ENCODE results near the gene IL25. TPM values are rescaled to one million over a fixed set of nuclear protein-coding genes. Genes with fewer than 3 reads are reported as not detected.

The IL25 gene
- total RNA-seq, 2 experiments from 2014 or later, result not detected

DNA sequence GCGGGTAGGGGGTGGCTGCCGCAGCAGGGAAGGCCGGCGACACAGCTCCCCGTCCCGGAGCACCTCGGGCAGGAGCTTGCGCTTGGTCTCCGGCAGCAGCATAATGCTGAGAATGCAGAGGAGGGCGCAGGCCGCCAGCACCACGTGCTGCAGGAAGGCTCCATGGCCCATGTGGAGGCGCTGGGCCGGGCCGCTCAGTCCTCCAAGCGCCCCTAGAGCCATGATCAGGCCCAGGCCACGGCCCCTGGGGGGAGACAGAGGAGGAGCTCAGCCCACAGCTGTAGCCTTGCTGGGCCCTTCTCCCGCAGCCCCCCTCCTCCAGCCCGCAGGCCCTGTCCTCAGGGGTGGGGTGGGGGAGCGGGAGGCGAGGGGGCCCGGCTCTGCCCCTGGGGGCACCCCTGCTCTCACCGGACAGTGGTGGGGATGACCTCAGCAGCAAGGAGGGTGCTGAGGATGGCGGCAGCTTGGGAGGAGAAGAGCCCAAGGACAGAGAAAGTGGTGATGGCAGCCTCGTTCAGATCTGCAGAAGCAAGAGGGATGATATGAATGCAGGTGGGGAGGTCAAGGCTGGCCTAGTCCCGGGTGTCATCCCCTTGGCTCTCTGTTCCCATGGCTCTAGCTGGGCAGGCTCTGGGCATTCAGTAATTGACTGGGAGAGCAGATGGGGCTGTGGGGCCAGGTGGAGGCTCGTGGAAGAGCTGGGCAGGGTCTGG, 25.8 kb upstream of the IL25 start:
- no peaks in the 10 kb centered on the region for H3K36me3 Mint-ChIP-seq (ENCODE audit: low read depth)
- no peak overlapping the region for H3K27ac Mint-ChIP-seq
- intact Hi-C loops (cut with micrococcal nuclease), result no loop called here
- no peaks in the 10 kb centered on the region for H3K27me3 Mint-ChIP-seq (ENCODE audit: low read depth)
- peaks cover 3% of the 10 kb centered on the region for H3K4me1 Mint-ChIP-seq (ENCODE audit: low read depth)
- DNase-seq, result no peak
- CTCF ChIA-PET, result interaction anchor here (0.9 kb wide), 1 partner anchor 33 kb away, joined by 3 read pairs; no protein-coding TSS in a partner anchor
- no peak overlapping the region for H3K4me3 Mint-ChIP-seq
- H3K9me3 Mint-ChIP-seq, result no peaks in the 10 kb centered on the region

- Mint-ChIP-seq H3K4me1 (ENCODE audit: low read depth) (peaks cover 3% of the 10 kb centered on the region), H3K36me3 (ENCODE audit: low read depth) (no peaks in the 10 kb centered on the region), H3K4me3 (no peak overlapping the region), H3K9me3 (no peaks in the 10 kb centered on the region), H3K27ac (no peak overlapping the region), H3K27me3 (ENCODE audit: low read depth) (no peaks in the 10 kb centered on the region)
- CTCF ChIA-PET, result interaction anchor here (0.9 to 1.1 kb wide), 2 partner anchors 18 to 32 kb away, joined by 3 read pairs; no protein-coding TSS in a partner anchor
- intact Hi-C loops (cut with micrococcal nuclease), result no loop called here
- no peak for DNase-seq
Measured at GRCh38 chr14:23347406-23348296, 25.0 kb upstream of the IL25 start.

DNA sequence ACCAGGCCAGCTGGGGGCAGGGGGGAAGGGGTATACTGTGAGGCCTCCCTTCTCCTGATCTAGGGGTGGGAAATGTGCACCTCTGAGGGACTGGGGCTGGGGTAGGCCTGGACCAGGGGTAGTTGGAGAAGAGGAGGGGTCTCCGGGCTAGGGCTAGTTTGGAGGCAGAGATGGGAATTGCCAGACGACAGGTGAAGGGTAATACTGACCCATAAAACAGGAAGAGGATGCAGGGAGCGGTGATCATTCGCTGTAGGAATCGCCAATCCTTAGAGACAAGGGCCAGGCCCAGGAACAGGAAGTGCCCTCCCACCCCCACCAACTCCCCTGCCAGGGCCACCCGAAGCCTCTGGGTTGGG, 24.3 kb upstream of the IL25 start:
- peaks cover under 1% of the 10 kb centered on the region for H3K27me3 Mint-ChIP-seq (ENCODE audit: low read depth)
- no peak overlapping the region for H3K4me3 Mint-ChIP-seq
- no peaks in the 10 kb centered on the region for H3K9me3 Mint-ChIP-seq
- intact Hi-C loops (cut with micrococcal nuclease), result no loop called here
- DNase-seq, result no peak
- H3K27ac Mint-ChIP-seq, result no peak overlapping the region
- CTCF ChIA-PET, result interaction anchor here (1.1 kb wide), 1 partner anchor 18 kb away, joined by 3 read pairs; no protein-coding TSS in a partner anchor
- peaks cover 6% of the 10 kb centered on the region for H3K4me1 Mint-ChIP-seq (ENCODE audit: low read depth)
- H3K36me3 Mint-ChIP-seq (ENCODE audit: low read depth), result no peaks in the 10 kb centered on the region

GRCh38 chr14:23349156-23349845, 23.3 kb upstream of the IL25 start:
- Mint-ChIP-seq H3K9me3 (no peaks in the 10 kb centered on the region), H3K27me3 (ENCODE audit: low read depth) (peaks cover 4% of the 10 kb centered on the region), H3K4me3 (no peak overlapping the region), H3K27ac (no peak overlapping the region), H3K4me1 (ENCODE audit: low read depth) (peaks cover 6% of the 10 kb centered on the region), H3K36me3 (ENCODE audit: low read depth) (no peaks in the 10 kb centered on the region)
- CTCF ChIA-PET, result no interaction called here
- DNase-seq, result no peak
- intact Hi-C loops (cut with micrococcal nuclease), result no loop called here

GRCh38 chr14:23351681-23352505, 20.7 kb upstream of the IL25 start:
- intact Hi-C loops (cut with micrococcal nuclease), result loop anchor here (1.0 to 2.0 kb wide), 2 partner anchors 23 to 30 kb away; no protein-coding TSS in a partner anchor
- no peak overlapping the region for H3K27ac Mint-ChIP-seq
- H3K4me1 Mint-ChIP-seq (ENCODE audit: low read depth), result peaks cover 6% of the 10 kb centered on the region
- no peaks in the 10 kb centered on the region for H3K36me3 Mint-ChIP-seq (ENCODE audit: low read depth)
- DNase-seq, result no peak
- CTCF ChIA-PET, result interaction anchor here (0.6 to 1.5 kb wide), 5 partner anchors 9 to 293 kb away, joined by 3 to 4 read pairs (median 3); no protein-coding TSS in a partner anchor
- H3K27me3 Mint-ChIP-seq (ENCODE audit: low read depth), result peaks cover 4% of the 10 kb centered on the region
- H3K9me3 Mint-ChIP-seq, result no peaks in the 10 kb centered on the region
- peak overlapping the region; percentile 71 for H3K4me3 Mint-ChIP-seq

DNA sequence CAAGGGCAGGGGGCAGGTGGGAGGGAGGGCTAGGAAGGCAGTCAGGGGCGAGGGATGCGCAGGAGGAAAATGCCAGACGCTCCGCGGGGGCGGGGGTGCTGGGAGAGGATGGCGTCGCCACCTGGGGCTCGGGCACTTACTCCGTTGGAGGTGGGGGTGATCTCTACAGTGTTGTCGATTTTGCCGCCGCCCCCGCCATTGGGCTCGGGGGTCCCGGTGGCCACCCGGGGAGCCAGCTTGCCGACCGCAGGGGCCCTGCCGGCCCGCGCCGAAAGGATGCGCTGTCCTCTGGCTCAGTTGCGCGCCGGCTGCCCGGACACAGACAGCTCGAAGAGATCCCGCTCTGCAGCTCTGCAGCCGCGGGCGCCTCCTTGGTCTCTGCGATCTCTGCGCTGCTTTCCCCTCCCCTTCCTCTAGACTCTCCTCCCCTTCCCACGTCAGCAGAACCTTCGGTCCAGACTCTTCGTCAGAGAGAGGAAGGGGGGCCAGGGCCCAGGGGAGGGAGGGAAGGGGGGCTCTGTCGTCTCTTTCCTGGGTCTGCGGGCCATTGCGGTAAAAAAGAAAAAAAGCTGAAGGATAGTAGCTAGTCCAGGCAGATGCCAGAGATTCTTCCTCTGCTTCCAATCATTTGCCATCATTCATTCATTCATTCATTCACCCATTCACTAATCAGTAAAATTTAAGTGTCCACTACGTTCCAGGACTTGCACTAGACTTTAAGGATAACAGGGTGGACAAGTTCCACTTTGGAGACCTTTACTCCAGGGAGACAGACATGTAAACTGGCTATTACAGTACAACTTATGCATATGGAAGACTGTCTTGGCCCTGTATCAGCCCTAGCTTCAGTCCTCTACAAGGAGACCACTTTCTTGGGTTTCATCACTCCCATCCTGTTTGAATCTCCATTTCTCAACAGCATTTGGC, 19.8 kb upstream of the IL25 start, which contains the start of gene SLC22A17:
SLC22A17 (minus strand) TSS at position 382 of the 927 bp plus-strand sequence.
- H3K4me1 Mint-ChIP-seq (ENCODE audit: low read depth), result peaks cover 6% of the 10 kb centered on the region
- CTCF ChIA-PET, result interaction anchor here (0.6 to 2.0 kb wide), 7 partner anchors 10 to 294 kb away, joined by 3 to 10 read pairs (median 3); no protein-coding TSS in a partner anchor
- H3K27ac Mint-ChIP-seq, result no peak within 1 kb of the TSS
- peak; percentile 72 for DNase-seq
- H3K9me3 Mint-ChIP-seq, result no peaks in the 10 kb centered on the region
- peaks cover 4% of the 10 kb centered on the region for H3K27me3 Mint-ChIP-seq (ENCODE audit: low read depth)
- no peaks in the 10 kb centered on the region for H3K36me3 Mint-ChIP-seq (ENCODE audit: low read depth)
- peak within 1 kb of the TSS; percentile 71 for H3K4me3 Mint-ChIP-seq
- intact Hi-C loops (cut with micrococcal nuclease), result loop anchor here (1.0 to 2.0 kb wide), 2 partner anchors 24 to 30 kb away; no protein-coding TSS in a partner anchor

GRCh38 chr14:23353433-23353780, 19.2 kb upstream of the IL25 start:
- intact Hi-C loops (cut with micrococcal nuclease), result loop anchor here (2.0 kb wide), 1 partner anchor 25 kb away; no protein-coding TSS in a partner anchor
- H3K27me3 Mint-ChIP-seq (ENCODE audit: low read depth), result peaks cover 4% of the 10 kb centered on the region

GRCh38 chr14:23354990-23355389, 17.6 kb upstream of the IL25 start:
- CTCF ChIA-PET, result interaction anchor here (1.1 to 2.0 kb wide), 2 partner anchors 25 to 28 kb away, joined by 3 to 10 read pairs; no protein-coding TSS in a partner anchor
- peaks cover 4% of the 10 kb centered on the region for H3K27me3 Mint-ChIP-seq (ENCODE audit: low read depth)
- peaks cover 6% of the 10 kb centered on the region for H3K4me1 Mint-ChIP-seq (ENCODE audit: low read depth)
- intact Hi-C loops (cut with micrococcal nuclease), result no loop called here
- H3K4me3 Mint-ChIP-seq, result no peak overlapping the region
- no peaks in the 10 kb centered on the region for H3K9me3 Mint-ChIP-seq
- H3K36me3 Mint-ChIP-seq (ENCODE audit: low read depth), result no peaks in the 10 kb centered on the region
- no peak overlapping the region for H3K27ac Mint-ChIP-seq
- DNase-seq, result no peak

More at GRCh38 chr14:23353433-23353780, 19.2 kb upstream of the IL25 start:
- H3K9me3 Mint-ChIP-seq, result no peaks in the 10 kb centered on the region
- no peak overlapping the region for H3K27ac Mint-ChIP-seq
- peak overlapping the region; percentile 71 for H3K4me3 Mint-ChIP-seq
- CTCF ChIA-PET, result interaction anchor here (0.8 to 2.0 kb wide), 5 partner anchors 27 to 89 kb away, joined by 3 to 10 read pairs (median 3); no protein-coding TSS in a partner anchor
- peaks cover 6% of the 10 kb centered on the region for H3K4me1 Mint-ChIP-seq (ENCODE audit: low read depth)
- DNase-seq, result no peak
- H3K36me3 Mint-ChIP-seq (ENCODE audit: low read depth), result no peaks in the 10 kb centered on the region

DNA sequence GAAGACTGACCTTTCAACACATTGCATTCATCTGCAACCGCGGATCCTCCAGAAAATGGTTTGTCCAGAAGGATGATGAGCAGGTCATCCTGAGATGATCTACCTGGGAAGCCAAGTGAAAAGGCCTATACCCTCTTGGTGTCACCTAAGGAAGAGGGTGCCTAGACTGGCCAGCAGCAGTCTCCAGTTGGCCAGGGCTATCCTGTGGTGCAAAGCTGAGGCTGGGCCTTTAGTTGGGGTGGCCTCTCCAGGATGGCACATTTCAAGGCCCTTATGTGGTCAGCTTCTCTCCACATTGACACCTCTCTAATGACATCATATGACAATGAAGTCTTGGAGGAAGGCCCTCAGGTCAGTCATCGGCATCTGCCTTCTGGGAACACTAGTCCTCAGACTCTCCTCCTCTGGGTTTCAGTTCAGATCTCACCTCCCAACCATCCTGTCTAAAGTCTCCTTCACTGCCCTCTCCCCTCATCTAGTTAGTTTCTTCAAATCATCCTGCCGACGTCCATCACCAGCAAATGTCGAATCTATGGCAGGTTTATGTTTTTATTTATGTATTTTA, 16.7 kb upstream of the IL25 start:
- peaks cover 4% of the 10 kb centered on the region for H3K27me3 Mint-ChIP-seq (ENCODE audit: low read depth)
- no peaks in the 10 kb centered on the region for H3K9me3 Mint-ChIP-seq
- H3K4me3 Mint-ChIP-seq, result no peak overlapping the region
- no peak overlapping the region for H3K27ac Mint-ChIP-seq
- no peaks in the 10 kb centered on the region for H3K36me3 Mint-ChIP-seq (ENCODE audit: low read depth)
- intact Hi-C loops (cut with micrococcal nuclease), result no loop called here
- CTCF ChIA-PET, result interaction anchor here (0.6 kb wide), 1 partner anchor 24 kb away, joined by 3 read pairs; no protein-coding TSS in a partner anchor
- no peak for DNase-seq
- H3K4me1 Mint-ChIP-seq (ENCODE audit: low read depth), result peaks cover 6% of the 10 kb centered on the region

- intact Hi-C loops (cut with micrococcal nuclease), result no loop called here
- Mint-ChIP-seq H3K27ac (no peak overlapping the region), H3K4me1 (ENCODE audit: low read depth) (peaks cover 2% of the 10 kb centered on the region), H3K9me3 (no peaks in the 10 kb centered on the region), H3K4me3 (no peak overlapping the region), H3K27me3 (ENCODE audit: low read depth) (peaks cover 4% of the 10 kb centered on the region), H3K36me3 (ENCODE audit: low read depth) (no peaks in the 10 kb centered on the region)
- DNase-seq, result no peak
- CTCF ChIA-PET, result no interaction called here
Measured at GRCh38 chr14:23356662-23357061, 15.9 kb upstream of the IL25 start.

All from activated naive CD4-positive, alpha-beta T cell treated with anti-CD3 and anti-CD28 coated beads for 36 hours (primary cell).